ENCODE data around the gene METAP2. TPM values are rescaled to one million over a fixed set of nuclear protein-coding genes. Genes with fewer than 3 reads are reported as not detected.

METAP2 gene
- total RNA-seq, 1 experiment from 2014 or later = 127 TPM

GRCh38 chr12:95498968-95499367 lies 25.0 kb downstream of the METAP2 start:
- no peak overlapping the region for H3K27ac ChIP-seq (ENCODE audit: low read depth, low read length)
- H3K9me3 ChIP-seq (ENCODE audit: control insufficient read depth in 1 of 2, insufficient read depth in 1 of 2, low read depth in 1 of 2, low read length in 2 of 2) = no peaks in the 10 kb centered on the region
- H3K79me2 ChIP-seq (ENCODE audit: insufficient read depth, low read length) = peaks cover 82% of the 10 kb centered on the region
- no peak for TF ChIP-seq CBX3 (IDR thresholded peaks at IDR 0.05; ENCODE audit: low read depth)
- no peak for TF ChIP-seq CEBPB (IDR thresholded peaks at IDR 0.05; ENCODE audit: low read depth)
- no peak for TF ChIP-seq FOSL1 (IDR thresholded peaks at IDR 0.05; ENCODE audit: low read depth)
- no peak for TF ChIP-seq SP1 (IDR thresholded peaks at IDR 0.05; ENCODE audit: low read depth)
- TF ChIP-seq REST (IDR thresholded peaks at IDR 0.05; ENCODE audit: low read depth) = no peak
- no peak for TF ChIP-seq EZH2 (IDR thresholded peaks at IDR 0.05)
- no peak for TF ChIP-seq ZBTB33 (IDR thresholded peaks at IDR 0.05; ENCODE audit: extremely low read depth, insufficient replicate concordance, low read length)
- TF ChIP-seq RAD21 (IDR thresholded peaks at IDR 0.05; ENCODE audit: low read depth) = no peak
- TF ChIP-seq ELF1 (IDR thresholded peaks at IDR 0.05; ENCODE audit: borderline replicate concordance, low read depth) = no peak
- no peak for TF ChIP-seq ATF3 (IDR thresholded peaks at IDR 0.05)
- TF ChIP-seq MAX (IDR thresholded peaks at IDR 0.05) = no peak
- RAD21 ChIA-PET (ENCODE audit: low non-redundant PET in 1 of 2, low total read pairs in 2 of 2, uncharacterized antibody in 2 of 2, unreplicated experiment in 2 of 2) = no interaction called here
- H3K4me2 ChIP-seq (ENCODE audit: low read length) = no peak overlapping the region
- H3K4me1 ChIP-seq (ENCODE audit: control insufficient read depth in 1 of 2, insufficient read depth in 2 of 2, low read length in 2 of 2) = no peaks in the 10 kb centered on the region
- H3K36me3 ChIP-seq (ENCODE audit: control insufficient read depth in 1 of 2, insufficient read depth in 2 of 2, low read length in 2 of 2) = peaks cover 39 to 63% of the 10 kb centered on the region in 2 experiments
- CTCF ChIA-PET = no interaction called here
- DNase-seq (ENCODE audit: low read depth, low spot score) (no peak), ATAC-seq (no peak)
- no peak overlapping the region for H2AFZ ChIP-seq (ENCODE audit: low read depth, low read length, poor library complexity, severe bottlenecking)
- intact Hi-C loops (cut with micrococcal nuclease) = no loop called here
- H3K27me3 ChIP-seq (ENCODE audit: insufficient read depth, low read length) = no peaks in the 10 kb centered on the region
- H3K9ac ChIP-seq (ENCODE audit: low read length) = no peak overlapping the region
- no peaks in the 10 kb centered on the region for H3K9me2 ChIP-seq (ENCODE audit: insufficient read depth)
- BruUV-seq (replicated peaks) = no TSS peak
- H3K4me3 ChIP-seq (replicated peaks in 1 of 2; ENCODE audit: low read depth in 1 of 2, low read length in 2 of 2) = no peak overlapping the region
- peaks cover 18% of the 10 kb centered on the region for H4K20me1 ChIP-seq (ENCODE audit: insufficient read depth)
- POLR2A ChIA-PET = no interaction called here

Measured in HCT116 (cell line).